HG02938 (cell line): ENCODE measurements around the gene LRRC42.
"Not testable (repeated sequence)": the region's sequence is repeated elsewhere in the genome, so short reads cannot be mapped to it uniquely, and the experiment has no call there.

Source experiments
- ATAC-seq: cut with Tn5 transposase; IDR thresholded peaks from one replicate; pipeline ENCODE4 v1.9.1; 2021; ENCODE audit warnings: mild to moderate bottlenecking, moderate library complexity; ENCODE audit not compliant: unreplicated experiment

LRRC42 gene

GRCh38 chr1:53964109-53964508, 18.0 kb downstream of the LRRC42 start:
- no peak for ATAC-seq

DNA sequence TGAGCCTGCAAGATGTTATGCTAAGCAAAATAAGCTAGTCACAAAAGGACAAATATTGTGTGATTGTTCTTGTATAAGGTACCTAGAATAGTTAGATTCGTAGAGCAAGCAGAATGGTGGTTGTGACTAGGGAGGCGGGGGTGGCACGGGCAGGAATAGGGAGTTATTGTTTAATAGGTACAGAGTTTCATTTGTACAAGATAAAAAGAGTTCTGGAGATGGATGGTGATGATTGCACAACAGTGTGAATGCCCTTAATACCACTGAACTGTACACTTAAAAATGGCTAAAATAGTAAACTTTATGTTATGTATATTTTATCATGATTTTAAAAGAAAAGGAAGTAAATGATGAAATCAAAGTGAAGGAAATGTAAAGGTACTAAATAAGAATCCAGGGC, 20.6 kb downstream of the LRRC42 start:
- ATAC-seq = no peak

- no peak for ATAC-seq
Measured at GRCh38 chr1:53967409-53968124, 21.4 kb downstream of the LRRC42 start.

GRCh38 chr1:53968125-53968513, 22.0 kb downstream of the LRRC42 start:
- no peak for ATAC-seq

GRCh38 chr1:53969323-53969722, 23.2 kb downstream of the LRRC42 start:
- ATAC-seq = not testable (repeated sequence)

DNA sequence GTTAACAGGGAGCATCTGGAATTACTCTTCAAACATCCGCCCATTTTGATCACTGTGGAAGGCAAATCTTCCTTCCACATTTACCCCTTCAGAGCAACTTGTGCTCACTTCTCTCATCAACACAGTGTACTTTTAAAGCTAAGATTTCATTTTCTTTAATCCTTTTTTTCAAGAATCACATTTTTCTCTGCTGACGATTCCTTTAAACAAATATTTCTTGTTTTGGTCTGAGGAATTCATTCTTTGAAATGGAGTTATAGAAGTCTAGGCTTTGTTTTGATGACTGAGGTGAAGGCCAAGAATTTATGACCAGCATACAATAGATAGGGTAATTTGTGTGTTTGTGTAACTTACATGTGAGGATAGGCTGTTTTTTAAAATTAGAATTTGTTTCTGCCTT, 25.6 kb downstream of the LRRC42 start:
- ATAC-seq = no peak

GRCh38 chr1:53975861-53976260, 29.7 kb downstream of the LRRC42 start:
- ATAC-seq = no peak

DNA sequence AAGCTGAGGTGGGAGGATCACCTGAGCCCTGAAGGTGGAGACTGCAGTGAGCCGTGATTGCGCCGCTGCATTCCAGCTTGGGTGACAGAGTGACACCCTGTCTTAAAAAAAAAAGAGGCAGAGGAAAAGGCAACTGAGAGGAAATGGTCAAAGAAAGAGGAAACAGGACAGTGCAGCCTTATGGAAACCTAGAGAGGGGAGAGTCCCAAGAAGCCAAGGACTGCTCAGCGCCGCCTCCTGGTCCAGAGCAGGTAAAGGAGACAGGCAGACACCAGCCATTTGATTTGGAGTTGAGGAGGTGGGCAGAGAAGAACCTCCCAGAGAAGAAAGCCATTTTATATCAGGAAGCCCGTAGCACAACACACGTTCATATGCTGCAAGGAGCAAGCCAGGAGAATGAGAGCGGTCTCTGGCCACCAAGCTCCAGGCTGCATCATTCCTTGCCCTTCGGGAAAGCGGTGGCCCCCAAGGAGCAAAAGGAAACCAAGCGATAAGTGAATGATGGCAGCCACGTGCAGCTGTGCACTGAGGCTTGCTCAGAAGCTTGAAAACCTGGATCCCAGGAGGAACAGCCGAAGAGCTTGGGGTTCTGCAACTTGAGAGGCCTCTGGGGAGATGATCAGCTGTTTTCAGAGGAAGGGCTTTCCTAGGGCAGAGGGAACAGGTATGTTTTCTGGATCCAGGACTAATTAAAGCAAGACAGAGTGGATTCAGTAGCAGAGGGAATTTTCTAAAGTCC, 33.7 kb downstream of the LRRC42 start:
- no peak for ATAC-seq

DNA sequence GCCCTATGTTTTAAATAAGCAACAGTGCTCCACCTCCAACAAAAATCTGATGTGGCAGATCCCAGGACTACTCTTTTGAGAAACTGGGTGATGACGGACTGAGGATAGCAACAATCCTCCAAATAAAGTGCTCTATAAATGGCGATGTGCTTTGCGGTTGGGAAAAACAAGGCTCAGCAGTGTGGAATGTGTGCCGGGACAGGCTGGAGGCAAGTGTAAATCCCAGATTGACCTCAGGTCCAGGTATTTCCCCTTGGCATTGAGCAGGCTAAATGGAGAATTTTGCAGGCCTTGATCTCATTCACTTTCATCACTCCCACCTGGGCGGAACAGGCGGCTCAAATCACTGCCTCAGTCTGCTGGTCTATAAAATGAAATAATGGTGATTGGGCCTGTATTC, 35.1 kb downstream of the LRRC42 start:
- no peak for ATAC-seq

- no peak for ATAC-seq
Measured at GRCh38 chr1:53982034-53982762, 36.0 kb downstream of the LRRC42 start.

DNA sequence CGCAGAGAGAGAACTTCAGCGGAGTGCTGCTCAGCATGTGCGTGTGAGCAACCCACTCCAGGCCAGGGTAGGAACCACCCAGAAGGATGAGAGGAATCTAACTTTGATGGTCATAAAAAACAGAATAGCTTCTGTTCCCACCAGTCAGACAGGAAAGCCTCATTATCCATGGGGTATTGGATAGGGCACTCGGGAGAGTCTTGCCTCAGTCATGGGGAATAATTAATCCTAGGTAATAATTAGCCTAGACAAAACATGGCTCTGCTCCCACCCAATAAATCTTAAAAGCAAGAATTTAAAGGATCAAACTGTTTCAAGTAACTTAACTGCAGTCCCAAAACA, 36.6 kb downstream of the LRRC42 start:
- no peak for ATAC-seq

- ATAC-seq = no peak
Measured at GRCh38 chr1:53984726-53985125, 38.6 kb downstream of the LRRC42 start.

DNA sequence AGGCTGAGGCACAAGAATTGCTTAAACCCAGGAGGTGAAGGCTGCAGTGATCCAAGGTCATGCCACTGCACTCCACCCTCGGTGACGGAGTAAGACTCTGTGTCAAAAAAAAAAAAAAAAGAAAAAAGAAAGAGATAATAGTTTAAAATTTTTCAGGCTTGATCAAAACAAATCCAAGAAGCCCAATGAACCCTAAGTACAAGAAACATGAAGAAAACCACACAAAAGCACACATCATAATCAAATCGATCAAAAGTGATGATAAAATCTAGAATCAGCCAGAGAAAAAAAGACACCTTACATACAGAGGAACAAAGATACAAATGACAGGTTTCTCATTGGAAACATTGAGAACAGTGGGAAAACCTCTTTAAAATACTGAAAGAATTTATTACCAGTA, 40.3 kb downstream of the LRRC42 start:
- no peak for ATAC-seq

DNA sequence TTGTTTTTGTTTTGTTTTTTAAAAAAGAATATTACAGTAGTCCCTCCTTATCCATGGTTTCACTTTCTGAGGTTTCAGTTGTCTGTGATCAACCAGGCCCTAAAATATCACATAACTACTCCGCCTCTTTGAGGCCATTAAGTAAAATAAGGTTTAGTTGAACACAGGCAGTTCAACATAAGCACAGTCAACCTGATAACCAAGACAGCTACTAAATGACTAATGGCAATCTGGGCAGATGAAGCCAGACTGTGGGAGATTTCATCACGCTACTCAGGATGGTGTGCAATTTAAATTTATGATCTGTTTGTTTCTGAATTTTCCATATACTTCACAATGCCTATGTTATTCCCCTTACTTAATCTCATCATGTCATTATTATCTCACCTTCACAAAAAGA, 41.7 kb downstream of the LRRC42 start:
- no peak for ATAC-seq

DNA sequence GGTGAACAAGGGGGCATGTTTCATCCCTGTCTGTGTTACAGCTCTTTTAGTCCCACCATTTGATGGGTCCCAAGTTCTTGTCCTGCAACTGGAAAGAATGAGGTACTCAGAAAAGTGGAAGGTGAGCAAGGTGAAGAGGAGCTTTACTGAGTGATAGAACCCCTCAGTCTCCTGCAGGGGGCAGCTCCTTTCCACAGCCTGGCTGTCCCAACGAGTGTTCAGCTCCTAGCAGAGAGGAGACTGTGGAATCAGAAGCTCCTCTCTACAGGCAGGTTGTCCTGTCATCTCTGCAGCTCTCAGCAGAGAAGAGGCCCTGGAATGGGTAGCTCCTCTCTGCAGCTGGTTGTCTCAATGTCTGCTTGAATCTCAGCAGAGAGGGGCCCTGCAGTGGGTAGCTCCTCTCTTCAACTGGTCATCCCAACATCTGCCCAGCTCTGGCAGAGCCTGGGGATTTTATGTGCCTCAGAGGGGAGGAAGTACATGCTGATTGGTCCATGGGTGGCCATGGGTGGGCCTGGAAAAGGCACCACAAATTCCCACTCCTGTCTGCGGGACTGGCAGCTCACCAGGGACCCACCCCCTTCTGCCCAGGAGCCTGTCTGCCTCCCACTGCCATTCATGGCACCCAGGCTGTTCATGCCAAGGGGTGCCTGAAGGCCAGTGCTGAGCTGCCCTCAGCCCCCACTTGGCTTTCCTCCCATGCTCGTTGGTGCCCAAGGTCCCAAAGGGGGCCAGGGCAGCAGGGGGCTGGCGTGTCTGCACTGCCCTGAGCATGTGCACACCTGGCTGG, 46.1 kb downstream of the LRRC42 start:
- ATAC-seq = no peak

DNA sequence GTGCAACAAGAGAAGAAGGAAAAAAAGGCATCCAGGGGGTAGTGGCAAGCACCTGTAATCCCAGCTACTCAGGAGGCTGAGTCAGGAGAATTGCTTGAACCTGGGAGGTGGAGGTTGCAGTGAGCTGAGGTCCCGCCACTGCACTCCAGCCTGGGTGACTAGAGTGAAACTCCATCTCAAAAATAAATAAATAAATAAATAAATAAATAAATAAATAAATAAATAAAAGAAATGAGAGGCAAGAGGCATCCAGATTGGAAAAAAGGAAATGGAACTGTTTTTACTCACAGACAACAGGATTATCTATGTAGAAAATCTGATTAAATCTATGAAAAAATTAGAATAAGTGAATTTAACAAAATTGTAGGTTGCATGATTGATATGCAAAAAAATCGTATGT, 48.4 kb downstream of the LRRC42 start:
- not testable (repeated sequence) for ATAC-seq

DNA sequence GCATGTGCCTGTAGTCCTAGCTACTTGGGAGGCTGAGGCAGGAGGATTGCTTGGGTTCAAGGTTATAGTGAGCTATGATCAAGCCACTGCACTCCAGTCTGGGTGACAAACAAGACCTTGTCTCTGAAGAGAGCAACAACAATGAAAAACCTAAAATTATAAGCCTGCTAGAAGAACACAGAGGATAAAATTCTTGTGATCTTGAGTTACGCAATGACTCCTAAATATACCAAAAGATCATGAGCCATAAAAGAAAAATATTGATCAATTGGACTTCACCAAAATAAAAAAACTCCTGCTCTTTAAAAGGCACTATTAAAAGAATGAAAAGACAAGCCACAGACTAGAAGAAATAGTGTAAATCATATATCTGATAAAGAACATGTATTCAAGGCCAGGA, 49.5 kb downstream of the LRRC42 start:
- ATAC-seq = no peak

DNA sequence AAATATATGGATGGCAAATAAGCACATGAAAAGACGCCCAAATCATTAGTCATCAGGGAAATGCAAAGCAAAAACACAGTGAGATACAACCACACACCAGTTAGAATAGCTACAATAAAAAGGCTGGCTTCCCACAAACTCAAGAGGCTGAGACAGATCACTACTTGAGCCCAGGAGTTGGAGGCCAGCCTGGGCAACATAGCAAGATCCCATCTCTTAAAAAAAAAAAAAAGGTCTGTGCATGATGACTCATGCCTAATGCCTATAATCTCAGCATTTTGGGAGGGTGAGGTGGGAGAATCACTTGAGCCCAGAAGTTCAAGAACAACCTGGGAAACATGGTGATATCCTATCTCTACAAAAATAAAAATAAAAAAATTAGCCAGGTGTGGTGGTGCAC, 52.1 kb downstream of the LRRC42 start:
- ATAC-seq = no peak

- ATAC-seq = no peak
Measured at GRCh38 chr1:53999920-54000319, 53.8 kb downstream of the LRRC42 start.

- no peak for ATAC-seq
Measured at GRCh38 chr1:54001591-54001990, 55.4 kb downstream of the LRRC42 start.

DNA sequence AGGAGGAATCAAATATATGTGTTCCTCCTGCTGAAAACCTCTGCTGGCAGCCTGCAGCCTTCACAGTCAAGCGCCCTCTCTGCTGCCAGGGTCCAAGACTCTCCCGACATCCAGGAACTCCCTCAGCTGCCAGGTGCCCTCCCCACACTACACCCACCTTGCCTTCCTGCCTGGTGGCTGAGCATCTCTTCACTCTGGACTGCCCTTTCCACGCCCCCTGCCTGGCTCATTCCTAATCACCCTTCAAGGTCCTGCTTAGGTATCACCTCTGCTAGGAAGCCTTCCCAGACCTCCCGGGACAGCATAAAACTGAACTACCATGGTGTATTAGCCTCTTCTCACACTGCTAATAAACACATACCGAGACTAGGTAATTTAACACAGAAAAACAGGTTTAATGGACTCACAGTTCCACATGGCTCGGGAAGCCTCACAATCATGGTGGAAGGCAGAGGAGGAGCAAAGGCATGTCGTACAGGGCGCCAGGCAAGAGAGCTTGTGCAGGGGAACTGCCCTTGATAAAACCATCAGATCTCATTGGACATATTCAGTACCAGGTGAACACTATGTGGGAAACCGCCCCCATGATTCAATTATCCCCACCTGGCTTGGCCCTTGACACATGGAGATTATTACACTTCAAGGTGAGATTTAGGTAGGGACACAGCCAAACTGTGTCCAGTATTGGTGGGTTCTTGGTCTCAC, 56.5 kb downstream of the LRRC42 start:
- ATAC-seq = no peak
